HepG2 (cell line): ENCODE measurements around the gene ADAMTS13.

ENCODE experiments used
- KDM5A ChIP-seq: fragments of 200-600 bp; sonication (generic); IDR thresholded peaks from 2 replicates; pipeline ENCODE4 v1.7.0; 2018; ENCODE audit warnings: antibody characterized with exemption, mild to moderate bottlenecking, low read length, borderline replicate concordance
- MED8 ChIP-seq: sonication (generic); formaldehyde crosslinking; IDR thresholded peaks from 2 replicates; pipeline ENCODE4 v1.8.1; 2023; ENCODE audit warnings: mild to moderate bottlenecking, missing genetic modification reagents; ENCODE audit not compliant: insufficient replicate concordance
- NCOA2 ChIP-seq: sonication (generic); formaldehyde crosslinking; IDR thresholded peaks from 2 replicates; pipeline ENCODE4 v1.8.0; 2022; ENCODE audit warnings: inconsistent platforms
- TARDBP ChIP-seq: sonication (generic); formaldehyde crosslinking; IDR thresholded peaks from 2 replicates; pipeline ENCODE4 v1.8.0; 2022; ENCODE audit warnings: mild to moderate bottlenecking, missing genetic modification reagents
- ZBTB7A ChIP-seq: sonication (generic); formaldehyde crosslinking; IDR thresholded peaks from 2 replicates; pipeline ENCODE4 v1.8.0; 2022; ENCODE audit warnings: mild to moderate bottlenecking, missing genetic modification reagents
- ZNF639 ChIP-seq: conservative IDR thresholded peaks from 2 replicates; pipeline ENCODE4 v1.6.1; 2018; ENCODE audit warnings: missing genetic modification reagents

- TF ChIP-seq MED8 (no peak), TARDBP (no peak), NCOA2 (CRISPR knock-in tag) (no peak), ZBTB7A (CRISPR knock-in tag) (no peak), KDM5A (no peak), ZNF639 (CRISPR knock-in tag) (no peak)
Measured at GRCh38 chr9:133454943-133455673, 32.9 kb downstream of the ADAMTS13 start.
